Measurements from ENCODE around the gene ASCL5.

Gene ASCL5

GRCh38 chr1:201085902-201086735 lies 40.9 kb downstream of the ASCL5 start:
- peak; percentile 79 for DNase-seq (ENCODE audit: low read depth, low spot score)

GRCh38 chr1:201084295-201084694 lies 42.7 kb downstream of the ASCL5 start:
- no peak for DNase-seq (ENCODE audit: low read depth, low spot score)

- no peak for DNase-seq (ENCODE audit: low read depth, low spot score)
Measured at GRCh38 chr1:201083741-201084140, 43.2 kb downstream of the ASCL5 start.

- DNase-seq (ENCODE audit: low read depth, low spot score) = no peak
Measured at GRCh38 chr1:201080135-201080534, 46.8 kb downstream of the ASCL5 start.

- DNase-seq (ENCODE audit: low read depth, low spot score) = no peak
Measured at GRCh38 chr1:201077736-201078135, 49.2 kb downstream of the ASCL5 start.

GRCh38 chr1:201077116-201077515 lies 49.9 kb downstream of the ASCL5 start:
- no peak for DNase-seq (ENCODE audit: low read depth, low spot score)

- no peak for DNase-seq (ENCODE audit: low read depth, low spot score)
Measured at GRCh38 chr1:201076092-201076491, 50.9 kb downstream of the ASCL5 start.

GRCh38 chr1:201074018-201074417 lies 53.0 kb downstream of the ASCL5 start:
- DNase-seq (ENCODE audit: low read depth, low spot score) = no peak

GRCh38 chr1:201072922-201073321 lies 54.1 kb downstream of the ASCL5 start:
- DNase-seq (ENCODE audit: low read depth, low spot score) = no peak

- DNase-seq (ENCODE audit: low read depth, low spot score) = no peak
Measured at GRCh38 chr1:201072149-201072548, 54.8 kb downstream of the ASCL5 start.

- no peak for DNase-seq (ENCODE audit: low read depth, low spot score)
Measured at GRCh38 chr1:201069636-201070035, 57.3 kb downstream of the ASCL5 start.

GRCh38 chr1:201068976-201069375 lies 58.0 kb downstream of the ASCL5 start:
- DNase-seq (ENCODE audit: low read depth, low spot score) = no peak

- no peak for DNase-seq (ENCODE audit: low read depth, low spot score)
Measured at GRCh38 chr1:201066986-201067385, 60.0 kb downstream of the ASCL5 start.

GRCh38 chr1:201065686-201066085 lies 61.3 kb downstream of the ASCL5 start:
- no peak for DNase-seq (ENCODE audit: low read depth, low spot score)

- no peak for DNase-seq (ENCODE audit: low read depth, low spot score)
Measured at GRCh38 chr1:201064806-201065205, 62.2 kb downstream of the ASCL5 start.
